H1 (cell line): ENCODE results near the gene SLC35D2. TPM values are rescaled to one million over a fixed set of nuclear protein-coding genes. Genes with fewer than 3 reads are reported as not detected.

Experiments used
- ATF3 ChIP-seq: IDR thresholded peaks from 2 replicates; pipeline ENCODE4 v1.6.1; 2011; ENCODE audit warnings: low read depth, mild to moderate bottlenecking, low read length; ENCODE audit not compliant: insufficient read depth
- CBX5 ChIP-seq: fragments of 300-800, 300-1000 bp; sonication (generic); IDR thresholded peaks from 2 replicates; pipeline ENCODE4 v1.7.1; 2016; ENCODE audit warnings: antibody characterized with exemption, low read length, low read depth
- CHD1 ChIP-seq: IDR thresholded peaks from 2 replicates; pipeline ENCODE4 v1.6.1; 2012; ENCODE audit warnings: low read depth, low read length, improper control_type of control experiment
- CHD2 ChIP-seq: IDR thresholded peaks from 2 replicates; pipeline ENCODE4 v1.6.1; 2012; ENCODE audit warnings: low read length, improper control_type of control experiment
- CHD7 ChIP-seq: fragments of 300-600 bp; sonication (generic); IDR thresholded peaks from 2 replicates; pipeline ENCODE4 v1.7.1; 2012; ENCODE audit warnings: low read length, moderate library complexity, mild to moderate bottlenecking, inconsistent platforms; ENCODE audit not compliant: insufficient replicate concordance
- HDAC2 ChIP-seq, 2 experiments: fragments of 300-600 bp in 1 of 2; sonication (generic) in 1 of 2; IDR thresholded peaks; 2 replicates each; pipeline ENCODE4 v1.6.1; 2011 to 2012; ENCODE audit warnings: low read depth in 2 of 2, low read length in 2 of 2, mild to moderate bottlenecking in 2 of 2, moderate library complexity in 2 of 2, borderline replicate concordance in 1 of 2, inconsistent platforms in 1 of 2
- JUND ChIP-seq: IDR thresholded peaks from 2 replicates; pipeline ENCODE4 v1.6.1; 2011; ENCODE audit warnings: mild to moderate bottlenecking, improper control_type of control experiment, low read length
- KDM4A ChIP-seq: IDR thresholded peaks from one replicate; pipeline ENCODE4 v1.7.1; 2012; ENCODE audit warnings: low read depth, mild to moderate bottlenecking, moderate library complexity, low read length, inconsistent platforms; ENCODE audit not compliant: severe bottlenecking
- MAFK ChIP-seq: IDR thresholded peaks from 2 replicates; pipeline ENCODE4 v1.6.1; 2012; ENCODE audit warnings: low read depth, mild to moderate bottlenecking, improper control_type of control experiment, low read length
- POU5F1 ChIP-seq: IDR thresholded peaks from 2 replicates; pipeline ENCODE4 v1.6.1; 2011; ENCODE audit warnings: low read depth, mild to moderate bottlenecking, low read length, moderate library complexity
- RNF2 ChIP-seq: fragments of 200-900, 300-1000 bp; sonication (generic); IDR thresholded peaks from 2 replicates; pipeline ENCODE4 v1.7.1; 2016; ENCODE audit warnings: borderline replicate concordance, low read depth, mild to moderate bottlenecking, antibody characterized with exemption, low read length; ENCODE audit not compliant: poor library complexity, severe bottlenecking; ENCODE audit errors: missing control alignments
- polyA plus RNA-seq, 7 experiments: library from polyadenylated mRNA; depleted of rRNA in 3 of 7; stranded (reverse) in 5 of 7; unstranded in 2 of 7; fragments of >200 nt in 5 of 7; fragments of 200-250 nt in 2 of 7; gene quantifications; 1 replicate in 5 of 7; 2 replicates in 1 of 7; 4 replicates in 1 of 7; pipeline versions ENCODE4 v1.2.1 to v1.2.3, GENCODE V29; 2011 to 2013; ENCODE audit warnings: missing spikeins in 2 of 7, mixed read lengths in 2 of 7
- total RNA-seq: library from RNA; stranded (reverse); fragmentation: NEBNext Ultra II Directional; extraction: Animal tissue kit (Norgen Biotek cat#: 25700); gene quantifications from 2 replicates; pipeline ENCODE4 v1.2.1, GENCODE V29; 2021

SLC35D2 gene
- total and polyA plus RNA-seq, 2 of the 8 experiments (the other 6 are each of a cell fraction or from before 2014, with no cell fraction given): 9.6 to 11.5 TPM

- TF ChIP-seq CHD7 (no peak), JUND (no peak), KDM4A (no peak), HDAC2 (IDR thresholded peaks at IDR 0.05; ENCODE audit: borderline replicate concordance in 1 of 2, low read depth in 2 of 2, low read length in 2 of 2) (no peak), ATF3 (no peak), MAFK (no peak), CHD2 (no peak), CBX5 (no peak), CHD1 (no peak), POU5F1 (no peak), RNF2 (no peak)
Observed at GRCh38 chr9:96367943-96368342, 15.6 kb downstream of the SLC35D2 start (continued).
